ENCODE data around the gene TYW3.

- TF ChIP-seq, protein P1, sequence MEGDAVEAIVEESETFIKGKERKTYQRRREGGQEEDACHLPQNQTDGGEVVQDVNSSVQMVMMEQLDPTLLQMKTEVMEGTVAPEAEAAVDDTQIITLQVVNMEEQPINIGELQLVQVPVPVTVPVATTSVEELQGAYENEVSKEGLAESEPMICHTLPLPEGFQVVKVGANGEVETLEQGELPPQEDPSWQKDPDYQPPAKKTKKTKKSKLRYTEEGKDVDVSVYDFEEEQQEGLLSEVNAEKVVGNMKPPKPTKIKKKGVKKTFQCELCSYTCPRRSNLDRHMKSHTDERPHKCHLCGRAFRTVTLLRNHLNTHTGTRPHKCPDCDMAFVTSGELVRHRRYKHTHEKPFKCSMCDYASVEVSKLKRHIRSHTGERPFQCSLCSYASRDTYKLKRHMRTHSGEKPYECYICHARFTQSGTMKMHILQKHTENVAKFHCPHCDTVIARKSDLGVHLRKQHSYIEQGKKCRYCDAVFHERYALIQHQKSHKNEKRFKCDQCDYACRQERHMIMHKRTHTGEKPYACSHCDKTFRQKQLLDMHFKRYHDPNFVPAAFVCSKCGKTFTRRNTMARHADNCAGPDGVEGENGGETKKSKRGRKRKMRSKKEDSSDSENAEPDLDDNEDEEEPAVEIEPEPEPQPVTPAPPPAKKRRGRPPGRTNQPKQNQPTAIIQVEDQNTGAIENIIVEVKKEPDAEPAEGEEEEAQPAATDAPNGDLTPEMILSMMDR (IDR thresholded peaks at IDR 0.05; ENCODE audit: control extremely low read depth in 1 of 3, insufficient read depth in 1 of 3, low read depth in 1 of 3, low read length in 3 of 3) = no peak
- TF ChIP-seq BRCA1 (IDR thresholded peaks at IDR 0.05; ENCODE audit: low read depth, low read length) (no peak), RAD21 (IDR thresholded peaks at IDR 0.05 in 1 of 2, conservative IDR thresholded peaks at IDR 0.05 in 1 of 2; ENCODE audit: low read depth in 2 of 2, low read length in 2 of 2) (no peak), CHD2 (IDR thresholded peaks at IDR 0.05; ENCODE audit: low read length) (no peak), SIN3A (conservative IDR thresholded peaks at IDR 0.05 in 1 of 2, IDR thresholded peaks at IDR 0.05 in 1 of 2; ENCODE audit: low read depth in 1 of 2, low read length in 2 of 2) (no peak), TAF1 (IDR thresholded peaks at IDR 0.05; ENCODE audit: low read depth, low read length) (no peak), CBX5 (IDR thresholded peaks at IDR 0.05; ENCODE audit: low read depth, low read length) (no peak), POLR2AphosphoS5 (IDR thresholded peaks at IDR 0.05; ENCODE audit: low read depth, low read length) (no peak), MAX (IDR thresholded peaks at IDR 0.05) (no peak), YY1 (IDR thresholded peaks at IDR 0.05; ENCODE audit: low read depth, low read length) (no peak), TCF12 (IDR thresholded peaks at IDR 0.05; ENCODE audit: low read depth, low read length) (no peak), POLR2A (IDR thresholded peaks at IDR 0.05; ENCODE audit: control extremely low read depth in 1 of 2, low read depth in 2 of 2, low read length in 2 of 2) (no peak), BCL11A (IDR thresholded peaks at IDR 0.05; ENCODE audit: low read depth in 2 of 2, low read length in 2 of 2) (no peak)
Observed at GRCh38 chr1:74785944-74786343, 53.0 kb downstream of the TYW3 start.
